Measurements from ENCODE around the gene ACAA1.
"Not testable (repeated sequence)": the region's sequence is repeated elsewhere in the genome, so short reads cannot be mapped to it uniquely, and the experiment has no call there.

The ACAA1 gene

DNA sequence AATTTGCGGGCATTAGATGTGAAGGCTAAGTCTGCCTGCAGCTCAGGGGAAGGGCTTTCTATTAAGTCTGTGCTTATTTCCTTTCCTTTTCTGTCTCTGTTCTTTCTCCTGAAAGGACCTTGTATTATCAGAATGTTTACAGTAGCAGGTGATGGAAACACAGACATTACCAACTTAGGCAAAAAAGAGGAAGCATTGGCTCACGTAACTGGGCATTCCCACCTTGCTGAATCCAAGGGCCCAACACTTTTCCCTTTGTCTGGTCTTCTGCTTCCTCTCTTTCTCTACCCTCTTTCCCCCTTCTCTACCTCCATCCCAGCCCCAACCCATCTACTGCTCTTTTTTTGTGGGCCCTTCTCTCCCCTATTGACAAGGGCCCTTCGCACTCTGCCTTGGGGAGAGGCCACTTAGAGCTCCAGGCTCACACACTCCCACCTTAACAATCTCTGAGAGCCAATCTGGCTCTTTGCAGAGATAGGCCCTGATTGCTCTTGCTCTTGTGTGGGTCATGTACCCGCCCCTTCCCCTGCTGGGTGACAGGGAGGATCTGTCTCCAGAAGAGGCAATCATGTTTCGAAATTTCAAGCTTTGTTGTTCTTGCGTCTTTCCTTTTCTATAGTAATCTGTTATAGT, 35.0 kb downstream of the ACAA1 start:
- DNase-seq (ENCODE audit: low read depth): no peak

DNA sequence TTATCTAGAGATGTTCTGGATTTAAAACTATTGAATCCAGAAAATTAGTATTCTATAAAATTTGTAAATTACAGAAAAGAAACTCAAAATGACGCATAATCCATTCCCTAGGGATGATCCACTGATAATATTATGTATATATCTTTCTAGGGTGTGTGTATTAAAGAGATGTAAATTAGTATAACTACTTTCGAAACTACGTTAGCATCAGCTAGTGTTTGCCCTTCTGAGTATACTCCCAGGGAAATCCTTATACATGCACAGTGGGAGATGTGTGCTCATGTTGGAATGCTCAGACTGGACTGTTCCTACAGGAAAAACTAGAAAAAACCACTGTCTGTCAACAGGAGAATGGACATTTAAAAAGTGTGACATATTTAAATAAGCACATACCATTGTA, 36.4 kb downstream of the ACAA1 start:
- DNase-seq (ENCODE audit: low read depth): no peak

DNA sequence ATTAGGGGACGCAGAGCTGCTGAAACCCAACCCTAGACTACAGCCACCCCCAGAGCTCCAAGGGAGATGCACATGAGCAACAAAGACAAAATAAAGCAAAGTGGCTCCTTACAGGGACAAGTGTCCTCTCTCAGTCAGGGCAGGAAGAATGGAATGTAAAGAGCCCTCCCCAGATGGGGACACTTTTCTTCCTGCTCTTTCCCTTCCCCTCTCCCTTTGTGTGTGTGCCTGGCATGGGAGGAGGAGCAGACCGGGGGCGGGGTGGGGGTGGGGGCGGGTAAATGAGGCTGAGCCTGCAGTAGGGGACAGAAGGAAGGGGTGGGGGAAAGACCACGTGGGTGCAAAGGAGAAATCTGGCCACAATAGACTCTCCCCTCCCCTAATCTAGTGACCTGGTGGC, 37.4 kb downstream of the ACAA1 start:
- DNase-seq (ENCODE audit: low read depth): no peak

DNA sequence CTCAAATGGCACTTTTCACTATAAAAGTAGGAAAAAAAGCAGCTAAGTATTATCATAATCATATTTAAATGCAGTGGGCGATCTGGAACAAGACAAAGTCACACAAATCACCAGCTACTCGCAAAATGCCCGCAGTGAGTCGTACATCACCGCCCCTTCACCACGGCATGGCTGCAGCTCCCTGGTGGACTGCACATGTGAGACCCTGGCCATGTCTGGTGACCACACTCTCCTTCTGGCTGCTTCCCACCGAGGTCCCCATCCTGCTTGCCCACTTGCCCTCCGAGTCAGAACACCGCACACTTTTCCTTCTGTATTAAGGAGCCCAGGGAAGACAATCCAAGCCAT, 38.6 kb downstream of the ACAA1 start:
- no peak for DNase-seq (ENCODE audit: low read depth)

DNA sequence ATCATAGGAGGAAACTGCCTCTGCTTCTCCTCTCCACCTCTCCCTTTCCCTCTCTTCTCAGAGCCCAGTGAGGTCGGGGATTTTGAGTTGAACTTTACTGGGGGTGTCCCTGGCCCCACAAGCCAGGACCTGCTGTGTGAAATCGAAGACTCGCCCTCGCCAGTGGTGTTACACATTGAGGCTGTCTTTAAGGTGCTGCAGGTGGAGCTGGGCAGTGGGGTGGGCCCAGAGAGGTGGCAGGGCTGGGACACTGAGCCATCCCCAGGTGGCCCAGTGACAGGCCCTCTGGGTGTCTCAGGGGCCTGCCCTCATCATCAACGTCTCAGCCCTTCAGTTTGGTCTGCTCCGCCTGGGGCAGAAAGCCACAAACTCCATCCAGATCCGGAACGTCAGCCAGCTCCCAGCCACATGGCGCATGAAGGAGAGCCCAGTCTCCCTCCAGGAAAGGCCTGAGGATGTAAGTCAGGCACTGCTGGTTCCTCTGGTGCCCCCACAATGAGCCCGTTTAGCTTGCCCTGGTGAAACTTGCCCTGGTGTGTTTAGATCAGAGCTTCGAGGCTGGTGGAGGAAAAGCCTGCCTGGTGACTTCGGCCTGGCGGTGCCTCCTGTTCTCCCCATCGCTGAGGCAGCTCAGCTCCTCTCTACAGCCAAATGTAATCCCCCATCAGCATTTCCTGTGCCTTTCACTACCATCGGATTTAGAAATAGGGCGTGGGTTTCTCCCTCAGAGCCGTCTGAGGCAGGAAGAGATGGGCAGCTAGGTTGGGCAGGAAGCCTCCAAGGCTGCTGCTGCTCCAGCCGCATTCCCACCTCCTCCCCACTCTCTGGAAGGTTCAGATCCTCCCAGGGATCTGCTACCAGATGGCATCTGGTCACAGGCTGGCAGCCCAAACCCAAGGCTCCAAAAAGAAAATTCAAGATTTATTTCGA, 39.2 kb downstream of the ACAA1 start:
- no peak for DNase-seq (ENCODE audit: low read depth)

DNA sequence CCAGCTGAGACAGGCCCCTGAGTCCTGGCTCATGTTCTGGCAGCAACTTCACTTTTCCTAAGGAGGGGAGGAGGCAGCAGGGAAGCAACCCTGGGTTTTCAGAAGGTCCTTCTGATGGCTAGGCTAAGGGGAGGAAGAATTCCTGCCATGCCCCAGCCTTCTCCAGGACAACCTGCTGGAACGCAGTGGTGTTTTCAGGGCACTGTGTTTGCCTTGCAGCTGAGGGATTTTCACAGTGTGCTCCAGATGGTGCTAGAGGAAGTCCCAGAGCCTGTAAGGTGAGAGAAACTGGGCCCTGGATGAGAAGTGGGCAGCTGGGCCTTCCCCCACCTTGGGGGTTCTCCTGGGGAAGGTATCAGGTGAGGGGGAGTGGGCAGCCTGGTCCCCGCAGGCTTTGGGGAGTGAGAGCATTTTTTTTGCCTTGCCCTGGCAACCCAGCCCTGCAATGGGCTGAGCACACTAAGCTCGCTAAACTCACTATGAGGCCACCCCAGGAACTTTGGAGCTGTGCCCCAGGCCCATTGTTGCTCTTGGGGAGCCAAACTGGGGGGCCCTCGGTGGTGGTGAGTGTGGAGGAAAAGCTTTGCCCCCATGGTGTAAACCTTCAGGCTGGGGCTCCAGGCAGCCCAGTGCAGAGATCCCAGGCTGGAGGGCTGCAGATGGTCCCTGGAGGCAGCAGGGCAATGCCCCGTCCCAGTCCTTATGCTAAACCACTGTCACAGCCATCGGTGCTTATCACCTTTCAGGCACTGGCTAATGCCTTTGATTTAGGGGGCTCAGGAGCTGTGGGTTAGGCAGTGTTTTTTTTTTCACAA, 41.1 kb downstream of the ACAA1 start:
- DNase-seq (ENCODE audit: low read depth): no peak

DNA sequence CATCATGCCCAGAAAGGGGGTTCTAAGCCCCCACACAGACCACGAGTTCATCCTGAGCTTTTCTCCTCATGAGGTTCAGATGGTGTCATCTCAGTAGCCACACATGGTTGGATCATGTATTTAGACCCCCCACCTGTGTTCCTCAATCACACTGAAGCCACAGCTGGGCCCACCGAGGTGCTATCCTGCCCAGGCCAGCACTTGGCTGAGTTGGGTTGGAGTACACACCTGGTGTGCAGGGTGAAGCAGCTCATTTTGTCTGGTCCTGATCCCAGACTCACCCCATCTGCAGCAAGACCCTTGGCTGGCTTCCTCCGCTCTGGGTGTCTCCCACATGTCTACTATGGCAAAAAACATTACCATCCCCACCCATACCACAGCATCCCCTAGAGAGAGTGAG, 41.9 kb downstream of the ACAA1 start:
- no peak for DNase-seq (ENCODE audit: low read depth)

DNA sequence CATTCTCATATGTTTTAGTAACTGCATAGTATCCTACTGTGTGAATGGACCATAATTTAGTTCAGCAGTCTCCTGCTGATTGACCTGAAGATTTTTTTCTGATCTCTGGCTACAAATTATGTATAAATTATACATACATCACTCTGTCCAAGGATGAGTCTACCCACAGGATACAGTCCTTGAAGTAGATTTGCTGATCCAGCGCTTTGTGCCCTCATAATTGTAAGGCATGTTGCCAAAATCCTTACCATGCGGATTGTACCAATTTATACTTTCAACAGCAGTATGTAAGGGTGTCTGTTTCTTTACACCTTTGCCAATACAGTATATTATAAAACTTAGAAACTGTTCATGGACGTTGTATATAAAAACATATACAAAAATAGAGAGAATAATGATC, 46.5 kb downstream of the ACAA1 start:
- DNase-seq (ENCODE audit: low read depth): no peak

DNA sequence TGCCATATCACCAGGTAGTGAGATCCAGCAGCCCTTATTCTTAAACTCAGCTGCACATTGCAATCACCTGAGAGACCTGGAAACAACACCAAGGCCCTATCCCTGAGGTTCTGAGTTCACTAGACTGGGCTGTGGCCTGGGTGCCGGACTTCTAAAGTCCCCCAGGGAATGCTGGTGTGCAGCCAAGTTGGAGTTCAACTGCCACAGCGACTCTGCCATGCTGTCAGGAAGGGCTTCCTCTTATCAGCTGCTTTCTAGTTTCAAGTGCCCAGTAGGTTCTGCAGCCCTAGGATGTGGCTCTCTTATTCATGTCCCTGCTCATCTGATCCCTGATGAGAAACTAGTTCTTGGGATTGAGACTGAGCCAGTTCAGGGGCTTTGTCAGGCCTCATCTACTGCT, 47.8 kb downstream of the ACAA1 start:
- no peak for DNase-seq (ENCODE audit: low read depth)

DNA sequence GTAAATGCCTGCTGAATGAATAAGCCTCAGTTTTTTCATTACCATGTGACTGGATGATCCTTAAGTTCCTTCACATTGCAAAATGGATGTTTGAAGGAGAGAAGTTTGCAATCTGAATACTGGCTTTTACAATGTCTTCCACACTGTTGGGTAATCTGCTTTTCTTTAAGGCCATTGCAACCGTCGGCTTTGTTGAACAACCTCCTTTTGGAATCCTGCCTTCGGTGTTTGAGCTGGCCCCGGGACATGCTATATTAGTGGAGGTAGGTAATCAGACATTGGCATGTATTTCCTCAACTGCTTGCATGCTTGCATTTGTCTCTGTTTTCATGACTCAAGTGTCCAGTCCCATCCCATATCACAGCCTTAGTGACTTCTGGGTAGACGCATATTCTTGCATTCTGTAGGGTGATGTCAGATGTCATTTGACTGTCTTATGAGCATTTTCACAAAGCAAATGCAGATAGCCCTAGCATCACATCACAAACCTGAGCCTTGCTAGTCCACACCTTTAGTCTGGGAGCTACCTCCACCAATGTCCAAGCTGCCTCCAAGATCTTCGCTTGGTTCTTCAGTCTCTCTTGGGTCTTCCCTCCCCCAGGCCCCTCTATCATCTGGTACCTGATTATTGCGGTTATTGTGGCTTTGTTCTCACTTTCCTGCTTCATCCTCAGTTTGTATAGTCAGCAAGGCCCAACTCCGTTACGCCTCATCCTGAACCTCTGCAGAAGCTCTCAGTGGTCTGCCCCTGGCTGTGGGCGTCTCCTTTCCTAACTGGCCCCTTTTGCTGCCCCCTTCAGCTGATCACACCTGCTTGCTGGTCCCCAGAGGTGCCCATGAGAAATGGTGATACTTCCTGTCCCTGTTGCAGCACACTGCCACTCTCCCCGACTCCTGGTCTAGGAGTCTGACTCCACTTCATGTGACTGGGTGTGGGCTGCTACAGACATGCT, 48.5 kb downstream of the ACAA1 start:
- no peak for DNase-seq (ENCODE audit: low read depth)

DNA sequence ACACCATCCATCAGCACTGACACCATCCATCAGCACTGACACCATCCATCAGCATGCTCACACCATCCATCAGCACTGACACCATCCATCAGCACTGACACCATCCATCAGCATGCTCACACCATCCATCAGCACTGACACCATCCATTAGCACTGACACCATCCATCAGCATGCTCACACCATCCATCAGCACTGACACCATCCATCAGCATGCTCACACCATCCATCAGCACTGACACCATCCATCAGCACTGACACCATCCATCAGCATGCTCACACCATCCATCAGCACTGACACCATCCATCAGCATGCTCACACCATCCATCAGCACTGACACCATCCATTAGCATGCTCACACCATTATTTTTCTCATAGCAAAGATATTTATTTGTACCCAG, 49.6 kb downstream of the ACAA1 start:
- not testable (repeated sequence) for DNase-seq (ENCODE audit: low read depth)

DNA sequence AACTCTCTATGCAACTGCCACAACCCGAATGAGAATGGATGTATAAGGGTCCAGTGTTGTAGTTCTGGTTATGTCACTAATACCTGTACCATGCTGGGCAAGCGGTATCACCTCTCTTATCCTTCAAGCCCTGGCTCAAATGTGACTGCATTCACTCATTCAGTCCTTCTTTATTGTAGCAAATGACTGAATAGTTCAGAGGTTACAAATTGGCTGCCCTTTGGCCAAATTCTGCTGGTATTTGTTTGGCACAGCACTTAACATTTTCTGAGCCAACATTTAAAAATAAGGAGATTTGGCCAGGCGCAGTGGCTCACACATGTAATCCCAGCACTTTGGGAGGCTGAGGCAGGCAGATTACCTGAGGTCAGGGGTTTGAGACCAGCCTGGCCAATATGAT, 50.4 kb downstream of the ACAA1 start:
- DNase-seq (ENCODE audit: low read depth): no peak

DNA sequence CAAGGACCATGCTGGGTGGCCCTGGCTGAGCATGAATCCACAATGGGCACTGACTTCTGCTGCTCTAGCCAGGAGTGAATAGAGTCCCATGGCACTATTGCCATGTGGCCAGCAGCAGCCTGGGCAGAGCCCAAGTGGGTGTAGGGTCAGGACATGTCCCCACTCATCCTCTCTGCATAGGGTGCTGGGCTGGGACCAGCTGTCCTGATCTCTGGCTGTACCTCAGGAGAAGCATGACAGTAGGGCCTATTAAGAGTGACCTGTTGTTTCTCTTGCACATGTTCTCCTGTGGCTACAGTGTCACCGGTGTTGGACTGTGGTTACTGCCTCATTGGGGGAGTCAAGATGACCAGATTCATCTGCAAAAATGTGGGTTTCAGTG, 51.0 kb downstream of the ACAA1 start:
- DNase-seq (ENCODE audit: low read depth): no peak

DNA sequence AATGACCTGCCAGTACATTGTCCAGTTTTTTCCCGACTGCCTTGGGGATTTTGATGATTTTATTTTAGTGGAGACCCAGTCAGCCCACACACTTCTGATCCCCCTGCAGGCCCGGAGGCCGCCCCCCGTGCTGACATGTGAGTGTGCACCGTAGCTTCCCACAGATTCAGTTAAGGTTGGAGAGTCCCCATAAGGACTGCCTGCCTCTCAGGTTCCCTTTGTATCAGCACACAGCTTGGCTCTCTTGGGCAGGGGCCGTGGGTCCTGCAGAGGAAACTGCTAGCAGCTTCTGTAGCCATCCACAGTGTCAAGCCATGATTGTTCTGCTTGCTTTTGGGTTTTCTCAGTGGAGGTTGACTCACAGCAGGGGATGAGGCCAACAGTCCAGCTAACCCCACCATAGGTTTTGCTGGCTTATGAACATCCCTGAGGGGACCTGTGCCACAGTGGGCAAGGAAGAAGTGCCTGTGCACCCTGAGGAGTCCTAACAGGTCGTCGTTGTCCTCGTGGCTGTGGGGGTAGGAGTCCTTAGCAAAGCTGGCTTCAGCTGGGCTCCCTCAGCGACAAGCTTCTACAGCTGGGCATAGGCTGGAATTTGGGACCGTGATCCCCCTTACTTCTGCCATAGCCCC, 51.5 kb downstream of the ACAA1 start:
- no peak for DNase-seq (ENCODE audit: low read depth)

DNA sequence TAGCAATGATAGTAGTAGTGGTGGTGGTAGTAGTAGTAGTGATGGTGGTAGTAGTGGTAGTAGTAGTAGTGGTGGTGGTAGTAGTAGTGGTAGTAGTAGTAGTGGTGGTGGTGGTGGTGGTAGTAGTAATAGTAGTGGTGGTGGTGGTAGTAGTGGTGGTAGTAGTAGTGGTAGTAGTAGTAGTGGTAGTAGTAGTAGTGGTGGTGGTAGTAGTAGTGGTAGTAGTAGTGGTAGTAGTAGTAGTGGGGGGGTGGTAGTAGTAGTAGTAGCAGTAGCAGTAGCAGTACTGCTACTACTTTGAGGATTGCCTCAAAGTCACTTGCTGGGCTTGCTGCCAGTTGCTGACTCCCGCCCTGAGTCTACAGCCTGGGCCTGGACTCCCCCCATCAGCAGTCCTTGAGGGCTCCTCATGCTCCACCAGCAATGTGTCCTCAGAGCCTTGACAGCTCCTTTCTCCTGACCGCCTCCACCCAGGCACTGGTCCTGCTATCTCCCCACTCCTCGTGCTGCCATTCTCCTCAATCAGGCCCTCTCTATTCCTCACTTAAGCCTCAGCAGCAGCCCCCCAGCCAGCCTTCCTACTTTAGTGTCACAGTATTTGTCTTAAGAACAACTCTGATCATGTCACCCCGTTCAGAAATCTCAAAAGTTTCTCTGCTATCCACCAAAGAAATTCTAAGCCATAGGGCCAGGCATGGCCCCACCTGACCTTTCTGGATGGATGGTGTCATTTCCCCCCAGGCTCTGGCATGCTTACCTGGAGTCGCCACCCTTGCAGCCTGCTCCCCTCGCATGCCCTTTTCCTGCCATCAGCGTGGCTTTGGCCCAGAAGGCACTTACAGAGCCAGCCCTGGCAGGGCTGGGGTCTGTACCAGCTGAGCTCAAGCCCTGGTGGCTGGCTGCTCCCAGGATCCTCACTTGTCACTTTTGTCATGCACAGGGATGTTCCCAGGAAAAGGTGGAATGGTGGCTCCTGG, 52.3 kb downstream of the ACAA1 start:
- no peak for DNase-seq (ENCODE audit: low read depth)

DNA sequence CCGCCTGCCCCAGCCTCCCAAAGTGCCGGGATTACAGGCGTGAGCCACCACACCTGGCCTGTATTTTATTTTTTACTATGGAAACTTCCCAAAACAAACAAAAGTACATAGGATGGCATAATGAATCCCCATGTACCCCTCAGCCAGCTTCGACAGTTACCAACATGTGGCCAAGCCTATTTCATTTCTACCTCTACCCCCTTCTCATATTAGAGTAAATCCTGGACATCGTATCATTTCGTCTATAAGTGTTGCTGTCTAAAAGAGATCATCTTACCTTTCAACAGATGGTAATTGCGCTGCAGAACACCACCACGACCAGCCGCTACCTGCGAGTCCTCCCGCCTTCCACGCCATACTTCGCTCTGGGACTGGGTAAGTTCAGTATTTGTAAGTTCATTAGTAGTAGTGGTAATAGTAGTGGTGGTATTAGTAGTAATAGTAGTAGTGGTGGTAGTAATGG, 53.0 kb downstream of the ACAA1 start:
- DNase-seq (ENCODE audit: low read depth): no peak

DNA sequence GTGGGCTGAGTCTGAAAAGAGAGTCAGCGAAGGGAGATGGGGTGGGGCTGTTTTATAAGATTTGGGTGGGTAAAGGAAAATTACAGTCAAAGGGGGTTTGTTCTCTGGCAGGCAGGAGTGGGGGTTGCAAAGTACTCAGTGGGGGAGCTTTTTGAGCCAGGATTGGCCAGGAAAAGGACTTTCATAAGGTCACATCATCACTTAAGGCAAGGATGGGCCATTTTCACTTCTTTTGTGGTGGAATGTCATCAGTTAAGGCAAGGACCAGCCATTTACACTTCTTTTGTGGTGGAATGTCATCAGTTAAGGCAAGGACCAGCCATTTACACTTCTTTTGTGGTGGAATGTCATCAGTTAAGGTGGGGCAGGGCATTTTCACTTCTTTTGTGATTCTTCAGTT, 53.7 kb downstream of the ACAA1 start:
- not testable (repeated sequence) for DNase-seq (ENCODE audit: low read depth)

DNA sequence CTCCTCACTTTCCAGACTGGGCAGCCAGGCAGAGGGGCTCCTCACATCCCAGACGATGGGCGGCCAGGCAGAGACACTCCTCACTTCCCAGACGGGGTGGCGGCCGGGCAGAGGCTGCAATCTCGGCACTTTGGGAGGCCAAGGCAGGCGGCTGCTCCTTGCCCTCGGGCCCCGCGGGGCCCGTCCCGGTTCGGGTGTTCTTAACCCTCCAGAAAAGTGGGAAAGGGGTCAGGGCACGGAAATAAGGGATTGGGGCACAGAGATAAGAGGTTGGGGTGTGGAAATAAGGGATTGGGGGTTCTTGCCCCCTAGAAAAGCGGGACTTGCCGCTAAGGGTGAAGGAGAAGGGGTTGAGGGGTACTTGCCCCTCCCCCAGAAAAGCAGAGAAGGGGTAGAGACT, 54.6 kb downstream of the ACAA1 start:
- not testable (repeated sequence) for DNase-seq (ENCODE audit: low read depth)

DNA sequence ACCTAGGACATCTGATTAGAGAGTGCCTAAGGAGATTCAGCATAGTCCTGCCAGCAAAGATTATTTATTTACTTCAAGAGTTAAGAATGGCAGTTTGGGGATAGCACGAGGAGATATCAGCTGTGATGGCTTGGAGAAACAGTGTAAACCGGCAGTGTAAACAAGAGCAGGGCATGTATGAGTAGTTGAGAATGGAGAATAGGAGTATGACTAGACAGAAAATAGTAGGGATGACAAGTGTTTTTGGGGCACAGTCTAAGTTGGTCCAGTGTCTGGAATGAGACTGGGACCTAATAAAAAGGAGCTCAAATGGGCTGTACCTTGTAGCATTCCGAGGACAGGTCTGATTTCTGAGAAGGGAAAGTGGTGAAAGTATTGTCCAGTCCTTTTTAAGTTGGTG, 59.9 kb downstream of the ACAA1 start:
- not testable (repeated sequence) for DNase-seq (ENCODE audit: low read depth)
